Measurements from ENCODE around the gene NOD1.

DNA sequence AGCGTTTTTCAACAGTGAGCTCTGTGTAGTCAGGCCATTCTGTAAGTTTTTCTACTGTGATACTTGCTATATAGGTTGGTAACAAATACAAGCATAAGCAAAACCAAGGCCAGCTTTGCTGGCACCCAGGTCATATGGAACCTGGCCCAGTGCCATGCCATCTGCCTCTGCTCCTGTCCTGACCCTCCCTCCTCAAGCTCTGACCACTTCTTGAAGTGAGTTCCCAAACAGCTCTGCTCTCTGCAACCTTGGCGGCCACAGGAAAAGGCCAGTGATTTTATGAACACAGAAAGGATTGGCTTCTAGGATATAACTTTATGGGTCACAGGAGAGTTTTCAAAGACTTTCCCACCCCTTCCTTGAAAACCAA, 12.8 kb downstream of the NOD1 start:
- TF ChIP-seq, protein P1, sequence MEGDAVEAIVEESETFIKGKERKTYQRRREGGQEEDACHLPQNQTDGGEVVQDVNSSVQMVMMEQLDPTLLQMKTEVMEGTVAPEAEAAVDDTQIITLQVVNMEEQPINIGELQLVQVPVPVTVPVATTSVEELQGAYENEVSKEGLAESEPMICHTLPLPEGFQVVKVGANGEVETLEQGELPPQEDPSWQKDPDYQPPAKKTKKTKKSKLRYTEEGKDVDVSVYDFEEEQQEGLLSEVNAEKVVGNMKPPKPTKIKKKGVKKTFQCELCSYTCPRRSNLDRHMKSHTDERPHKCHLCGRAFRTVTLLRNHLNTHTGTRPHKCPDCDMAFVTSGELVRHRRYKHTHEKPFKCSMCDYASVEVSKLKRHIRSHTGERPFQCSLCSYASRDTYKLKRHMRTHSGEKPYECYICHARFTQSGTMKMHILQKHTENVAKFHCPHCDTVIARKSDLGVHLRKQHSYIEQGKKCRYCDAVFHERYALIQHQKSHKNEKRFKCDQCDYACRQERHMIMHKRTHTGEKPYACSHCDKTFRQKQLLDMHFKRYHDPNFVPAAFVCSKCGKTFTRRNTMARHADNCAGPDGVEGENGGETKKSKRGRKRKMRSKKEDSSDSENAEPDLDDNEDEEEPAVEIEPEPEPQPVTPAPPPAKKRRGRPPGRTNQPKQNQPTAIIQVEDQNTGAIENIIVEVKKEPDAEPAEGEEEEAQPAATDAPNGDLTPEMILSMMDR (IDR thresholded peaks at IDR 0.05): no peak
- TF ChIP-seq POLR2A (IDR thresholded peaks at IDR 0.05): no peak
